MM.1S (cell line): ENCODE measurements around the gene SFTPB.

Experiments used
- DNase-seq: peaks from one replicate; pipeline ENCODE4 v3.0.0-alpha.2; 2015
- H2AFZ ChIP-seq: fragments of 300-600 bp; sonication (generic); 2 replicates; pipeline ENCODE4 v1.6.0; 2016; ENCODE audit warnings: antibody characterized with exemption, low read length
- H3F3A ChIP-seq: fragments of 300-600 bp; sonication (generic); 2 replicates; pipeline ENCODE4 v1.6.1; 2016; ENCODE audit warnings: mild to moderate bottlenecking, antibody characterized with exemption, low read length, moderate library complexity, mixed read lengths; ENCODE audit not compliant: insufficient read depth
- H3K27ac ChIP-seq: fragments of 300-600 bp; sonication (generic); 2 replicates; pipeline ENCODE4 v1.5.1; 2016; ENCODE audit warnings: mild to moderate bottlenecking, low read length
- H3K27me3 ChIP-seq: fragments of 300-600 bp; sonication (generic); replicated peaks from 2 replicates; pipeline ENCODE4 v1.6.0; 2016; ENCODE audit warnings: low read length; ENCODE audit not compliant: insufficient read depth
- H3K36me3 ChIP-seq: fragments of 300-600 bp; sonication (generic); replicated peaks from 2 replicates; pipeline ENCODE4 v1.6.1; 2016; ENCODE audit warnings: mild to moderate bottlenecking, low read length, mixed read lengths; ENCODE audit not compliant: insufficient read depth
- H3K4me1 ChIP-seq: fragments of 300-600 bp; sonication (generic); 2 replicates; pipeline ENCODE4 v1.6.1; 2016; ENCODE audit warnings: low read length, mixed read lengths
- H3K4me2 ChIP-seq: fragments of 300-600 bp; sonication (generic); 2 replicates; pipeline ENCODE4 v1.6.0; 2016; ENCODE audit warnings: low read depth, low read length
- H3K4me3 ChIP-seq: fragments of 300-600 bp; sonication (generic); 2 replicates; pipeline ENCODE4 v1.5.1; 2016; ENCODE audit warnings: low read length, mixed read lengths
- H3K79me2 ChIP-seq: fragments of 300-600 bp; sonication (generic); 2 replicates; pipeline ENCODE4 v1.6.1; 2016; ENCODE audit warnings: mixed run types, low read length, mixed read lengths
- H3K9ac ChIP-seq: fragments of 300-600 bp; sonication (generic); 2 replicates; pipeline ENCODE4 v1.6.1; 2016; ENCODE audit warnings: low read length, mixed read lengths
- H3K9me2 ChIP-seq: fragments of 300-600 bp; sonication (generic); replicated peaks from 2 replicates; pipeline ENCODE4 v1.6.1; 2016; ENCODE audit warnings: mild to moderate bottlenecking, low read length, mixed read lengths; ENCODE audit not compliant: insufficient read depth
- H3K9me3 ChIP-seq: fragments of 300-600 bp; sonication (generic); replicated peaks from 2 replicates; pipeline ENCODE4 v1.6.1; 2016; ENCODE audit warnings: mild to moderate bottlenecking, low read length, mixed read lengths; ENCODE audit not compliant: insufficient read depth
- H4K20me1 ChIP-seq: fragments of 300-600 bp; sonication (generic); 2 replicates; pipeline ENCODE4 v1.6.1; 2016; ENCODE audit warnings: mild to moderate bottlenecking, low read length, moderate library complexity, mixed read lengths; ENCODE audit not compliant: insufficient read depth
- CTCF ChIP-seq: fragments of 300-600 bp; sonication (generic); IDR thresholded peaks from 2 replicates; pipeline ENCODE4 v1.5.1; 2016; ENCODE audit warnings: antibody characterized with exemption, low read length, mixed read lengths
- EZH2 ChIP-seq: fragments of 300-600 bp; sonication (generic); optimal IDR thresholded peaks from 2 replicates; pipeline ENCODE3; 2017; ENCODE audit warnings: low read depth, mild to moderate bottlenecking, antibody characterized with exemption, low read length, mixed read lengths
- EZH2phosphoT487 ChIP-seq: fragments of 300-600 bp; sonication (generic); IDR thresholded peaks from 2 replicates; pipeline ENCODE4 v1.6.1; 2018; ENCODE audit warnings: antibody characterized with exemption, low read length

The SFTPB gene

GRCh38 chr2:85613717-85614515, 54.1 kb downstream of the SFTPB start:
- H3K4me2 ChIP-seq = no peak overlapping the region
- no peaks in the 10 kb centered on the region for H3K36me3 ChIP-seq
- H2AFZ ChIP-seq = no peak overlapping the region
- H3K4me3 ChIP-seq = no peak overlapping the region
- H4K20me1 ChIP-seq = no peaks in the 10 kb centered on the region
- no peaks in the 10 kb centered on the region for H3K27me3 ChIP-seq
- no peak overlapping the region for H3K27ac ChIP-seq
- no peak overlapping the region for H3K9ac ChIP-seq
- DNase-seq = no peak
- H3K79me2 ChIP-seq = peaks cover 45% of the 10 kb centered on the region
- TF ChIP-seq EZH2phosphoT487 (no peak), CTCF (no peak), EZH2 (no peak)
- no peaks in the 10 kb centered on the region for H3K9me3 ChIP-seq
- no peaks in the 10 kb centered on the region for H3K9me2 ChIP-seq
- H3F3A ChIP-seq = peaks cover 4% of the 10 kb centered on the region; the same call in 1 of the 2 replicates
- H3K4me1 ChIP-seq = peaks cover 8% of the 10 kb centered on the region

- H3K9ac ChIP-seq = peak within 1 kb of the TSS; percentile 73
- H3K9me3 ChIP-seq = no peaks in the 10 kb centered on the region
- peak; percentile 91 for DNase-seq
- no peaks in the 10 kb centered on the region for H3K9me2 ChIP-seq
- H3K27me3 ChIP-seq = no peaks in the 10 kb centered on the region
- peak within 1 kb of the TSS; percentile 89 for H3K4me3 ChIP-seq
- 0 out of 2 replicates have a peak, but pooled peaks cover under 1% of the 10 kb centered on the region for H3K4me1 ChIP-seq
- H3K79me2 ChIP-seq = peaks cover 25% of the 10 kb centered on the region
- peak within 1 kb of the TSS; percentile 90 for H2AFZ ChIP-seq
- H3K36me3 ChIP-seq = no peaks in the 10 kb centered on the region; the same call in 1 of the 2 replicates
- H3K4me2 ChIP-seq = peak within 1 kb of the TSS; percentile 92
- peak within 1 kb of the TSS; percentile 24; the same call in 1 of the 2 replicates for H3K27ac ChIP-seq
- peaks cover 4% of the 10 kb centered on the region; the same call in 1 of the 2 replicates for H3F3A ChIP-seq
- H4K20me1 ChIP-seq = no peaks in the 10 kb centered on the region
- no peak for TF ChIP-seq EZH2phosphoT487
- TF ChIP-seq CTCF = no peak
- TF ChIP-seq EZH2 = no peak
Measured at GRCh38 chr2:85611705-85612587, 56.1 kb downstream of the SFTPB start, which contains the start of gene C2orf68. C2orf68 (minus strand) TSS chr2:85612066; CDS start chr2:85611984, 82 bp downstream.

- no peaks in the 10 kb centered on the region for H3K4me1 ChIP-seq
- H3K4me3 ChIP-seq = peak overlapping the region; percentile 89
- no peaks in the 10 kb centered on the region; the same call in 1 of the 2 replicates for H3K36me3 ChIP-seq
- H4K20me1 ChIP-seq = no peaks in the 10 kb centered on the region
- no peaks in the 10 kb centered on the region for H3K9me3 ChIP-seq
- no peak for DNase-seq
- TF ChIP-seq EZH2 = no peak
- TF ChIP-seq EZH2phosphoT487 = no peak
- TF ChIP-seq CTCF = no peak
- no peaks in the 10 kb centered on the region for H3K27me3 ChIP-seq
- no peaks in the 10 kb centered on the region for H3K9me2 ChIP-seq
- H3K79me2 ChIP-seq = peaks cover 18% of the 10 kb centered on the region
- peak overlapping the region; percentile 92 for H3K4me2 ChIP-seq
- peaks cover 4% of the 10 kb centered on the region; the same call in 1 of the 2 replicates for H3F3A ChIP-seq
- H3K9ac ChIP-seq = peak overlapping the region; percentile 73
- peak overlapping the region; percentile 90 for H2AFZ ChIP-seq
- H3K27ac ChIP-seq = peak overlapping the region; percentile 24; the same call in 1 of the 2 replicates
Measured at GRCh38 chr2:85611217-85611704, 56.7 kb downstream of the SFTPB start.
